ENCODE measurements around the gene CCZ1B.

DNA sequence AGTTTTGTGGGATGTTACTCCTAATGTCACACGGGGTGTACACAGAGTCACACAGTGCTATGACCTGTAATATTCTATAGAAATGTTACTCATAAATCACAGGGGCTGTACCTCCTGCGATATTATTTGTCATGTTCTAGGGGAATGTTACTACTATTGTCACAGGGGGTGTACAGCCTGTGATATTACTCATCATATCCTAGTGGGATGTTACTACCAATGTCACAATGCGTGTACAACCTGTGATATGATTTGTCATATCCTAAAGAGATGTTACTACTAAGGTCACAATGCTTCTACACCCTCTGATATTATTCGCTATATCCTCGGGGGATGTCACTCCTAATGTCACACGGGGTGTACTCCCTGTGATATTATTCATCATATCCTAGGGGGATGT, 7.6 kb upstream of the CCZ1B start:
- TF ChIP-seq CTCF (IDR thresholded peaks at IDR 0.05; ENCODE audit: extremely low read depth in 1 of 2, insufficient read depth in 1 of 2, low read depth in 1 of 2, low read length in 2 of 2) (no peak), POLR2AphosphoS5 (IDR thresholded peaks at IDR 0.05; ENCODE audit: insufficient read depth, low read depth, low read length) (no peak), JUN (IDR thresholded peaks at IDR 0.05; ENCODE audit: borderline replicate concordance, insufficient read depth, insufficient read length, low read depth) (no peak)
